K562 (cell line): ENCODE results near the gene TSHR.

ENCODE experiments used
- ARHGAP35 ChIP-seq: fragments of 450-650 bp; IDR thresholded peaks from 2 replicates; pipeline ENCODE4 v1.6.1; 2018; ENCODE audit not compliant: partially characterized antibody
- ARID4B ChIP-seq: sonication (generic); formaldehyde crosslinking; IDR thresholded peaks from 2 replicates; pipeline ENCODE4 v1.8.0; 2022; ENCODE audit warnings: mild to moderate bottlenecking, missing genetic modification reagents
- CEBPG ChIP-seq, 3 experiments: fragments of 200-800 bp in 1 of 3; sonication (Bioruptor generic) in 1 of 3; sonication (generic) in 1 of 3; formaldehyde crosslinking in 1 of 3; IDR thresholded peaks in 2 of 3; conservative IDR thresholded peaks in 1 of 3; 2 replicates each; pipeline versions ENCODE4 v1.6.1 to v1.8.0; 2016 to 2022; ENCODE audit warnings: missing compliant biosample characterization in 2 of 3, missing genetic modification characterization in 2 of 3, mild to moderate bottlenecking in 1 of 3, missing genetic modification reagents in 1 of 3
- CTCF ChIP-seq, 3 experiments: IDR thresholded peaks in 2 of 3; conservative IDR thresholded peaks in 1 of 3; 2 replicates each; pipeline ENCODE4 v1.5.1; 2011 to 2012; ENCODE audit warnings: low read length in 3 of 3, mild to moderate bottlenecking in 3 of 3, control low read depth in 2 of 3, improper control_type of control experiment in 1 of 3, inconsistent platforms in 1 of 3, low read depth in 1 of 3, mixed read lengths in 1 of 3, moderate library complexity in 1 of 3; ENCODE audit not compliant: insufficient read depth in 2 of 3
- EZH2 ChIP-seq: IDR thresholded peaks from 2 replicates; pipeline ENCODE4 v1.6.1; 2012; ENCODE audit warnings: low read depth, mild to moderate bottlenecking, inconsistent platforms, low read length, borderline replicate concordance
- MXI1 ChIP-seq: IDR thresholded peaks from 2 replicates; pipeline ENCODE4 v1.6.1; 2011; ENCODE audit warnings: low read depth, mild to moderate bottlenecking, improper control_type of control experiment, low read length
- PBX2 ChIP-seq, 2 experiments: IDR thresholded peaks in 1 of 2; conservative IDR thresholded peaks in 1 of 2; 2 replicates each; pipeline ENCODE4 v1.6.1; 2016; ENCODE audit warnings: low read depth in 2 of 2, mild to moderate bottlenecking in 1 of 2, missing compliant biosample characterization in 1 of 2, missing genetic modification characterization in 1 of 2, moderate library complexity in 1 of 2
- POLR2AphosphoS5 ChIP-seq: IDR thresholded peaks from 2 replicates; pipeline ENCODE4 v1.6.1; 2011; ENCODE audit warnings: mild to moderate bottlenecking, low read depth, low read length, moderate library complexity; ENCODE audit not compliant: control insufficient read depth, insufficient read depth
- SP1 ChIP-seq: sonication (generic); formaldehyde crosslinking; IDR thresholded peaks from 2 replicates; pipeline ENCODE4 v1.8.1; 2022; ENCODE audit warnings: mild to moderate bottlenecking, missing genetic modification reagents
- SREBF2 ChIP-seq: sonication (generic); formaldehyde crosslinking; IDR thresholded peaks from 2 replicates; pipeline ENCODE4 v1.4.0; 2020; ENCODE audit warnings: mild to moderate bottlenecking, missing genetic modification reagents
- THRAP3 ChIP-seq: fragments of 450-650 bp; IDR thresholded peaks from 2 replicates; pipeline ENCODE4 v1.6.1; 2016; ENCODE audit warnings: mild to moderate bottlenecking, inconsistent platforms, borderline replicate concordance
- ZNF76 ChIP-seq: fragments of 250-450 bp; sonication (Bioruptor Pico); IDR thresholded peaks from 2 replicates; pipeline ENCODE4 v1.4.0; 2020; ENCODE audit warnings: mild to moderate bottlenecking, moderate library complexity, borderline replicate concordance

- no peak for TF ChIP-seq SP1 (CRISPR knock-in tag)
- no peak for TF ChIP-seq CTCF (IDR thresholded peaks at IDR 0.05 in 2 of 3, conservative IDR thresholded peaks at IDR 0.05 in 1 of 3; ENCODE audit: insufficient read depth in 2 of 3, low read depth in 1 of 3, low read length in 3 of 3)
- TF ChIP-seq EZH2, result no peak
- no peak for TF ChIP-seq POLR2AphosphoS5
- TF ChIP-seq PBX2 (CRISPR knock-in tag; IDR thresholded peaks at IDR 0.05; ENCODE audit: low read depth), result no peak
- no peak for TF ChIP-seq PBX2 (tag; conservative IDR thresholded peaks at IDR 0.05; ENCODE audit: low read depth)
- no peak for TF ChIP-seq THRAP3
- TF ChIP-seq ARHGAP35, result no peak
- TF ChIP-seq ZNF76 (CRISPR knock-in tag), result no peak
- no peak for TF ChIP-seq CEBPG (CRISPR knock-in tag; IDR thresholded peaks at IDR 0.05)
- no peak for TF ChIP-seq CEBPG (tag; conservative IDR thresholded peaks at IDR 0.05 in 1 of 2, IDR thresholded peaks at IDR 0.05 in 1 of 2)
- TF ChIP-seq ARID4B (CRISPR knock-in tag), result no peak
- no peak for TF ChIP-seq MXI1
- no peak for TF ChIP-seq SREBF2 (CRISPR knock-in tag)
Observed at GRCh38 chr14:81009346-81009745, 53.9 kb downstream of the TSHR start.
